Retinal pigment epithelial cell (primary cell): ENCODE measurements around the gene AP1S2.

ENCODE experiments used
- DNase-seq: peaks from one replicate; pipeline ENCODE4 v3.0.0-alpha.2; 2010; ENCODE audit warnings: low read depth
- H3K4me3 ChIP-seq: 2 replicates; pipeline ENCODE4 v1.5.1; 2011; ENCODE audit warnings: mild to moderate bottlenecking, low read length, control low read depth, moderate library complexity
- CTCF ChIP-seq: conservative IDR thresholded peaks from 2 replicates; pipeline ENCODE4 v1.5.1; 2011; ENCODE audit warnings: low read depth, low read length, control low read depth, inconsistent platforms

AP1S2 gene

GRCh38 chrX:15813416-15813815 lies 41.2 kb downstream of the AP1S2 start:
- no peak overlapping the region for H3K4me3 ChIP-seq

DNA sequence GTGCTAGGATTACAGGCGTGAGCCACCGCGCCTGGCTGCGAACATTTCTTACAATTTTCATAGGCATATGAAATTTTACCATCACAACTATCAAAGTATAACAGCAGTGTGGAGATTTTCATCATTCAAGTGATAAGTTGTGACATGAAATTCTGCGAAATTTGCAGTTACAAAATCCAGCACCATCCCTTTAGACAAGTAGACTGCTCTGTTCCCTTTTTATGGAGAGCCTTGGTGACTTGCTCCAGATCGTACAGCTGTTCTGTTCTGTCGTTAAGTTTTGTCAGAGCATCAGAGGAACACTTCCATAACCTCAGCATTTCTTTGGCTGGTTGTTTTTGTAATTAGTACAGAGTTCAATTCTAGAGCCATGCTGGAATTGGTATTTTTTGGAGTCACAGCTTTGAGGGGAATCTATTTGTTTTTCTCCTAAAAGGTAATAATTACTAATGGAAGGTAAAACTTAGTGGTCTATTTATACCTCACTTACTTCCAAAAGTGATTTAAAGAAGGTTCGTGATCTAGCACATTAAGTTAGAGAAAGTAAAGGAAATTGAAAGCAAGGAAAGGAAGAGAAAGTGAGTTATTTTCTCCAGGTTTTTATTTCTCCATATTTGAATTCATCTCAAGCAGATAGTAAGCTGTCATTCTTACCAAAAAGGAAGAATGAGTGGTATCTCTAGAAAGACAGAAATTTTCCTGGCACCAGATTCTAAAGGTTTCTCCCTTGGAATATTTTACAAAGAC lies 42.2 kb downstream of the AP1S2 start:
- H3K4me3 ChIP-seq: no peak overlapping the region
- no peak for TF ChIP-seq CTCF
- DNase-seq: no peak

More at GRCh38 chrX:15813416-15813815, 41.2 kb downstream of the AP1S2 start:
- DNase-seq: no peak
- TF ChIP-seq CTCF: no peak

DNA sequence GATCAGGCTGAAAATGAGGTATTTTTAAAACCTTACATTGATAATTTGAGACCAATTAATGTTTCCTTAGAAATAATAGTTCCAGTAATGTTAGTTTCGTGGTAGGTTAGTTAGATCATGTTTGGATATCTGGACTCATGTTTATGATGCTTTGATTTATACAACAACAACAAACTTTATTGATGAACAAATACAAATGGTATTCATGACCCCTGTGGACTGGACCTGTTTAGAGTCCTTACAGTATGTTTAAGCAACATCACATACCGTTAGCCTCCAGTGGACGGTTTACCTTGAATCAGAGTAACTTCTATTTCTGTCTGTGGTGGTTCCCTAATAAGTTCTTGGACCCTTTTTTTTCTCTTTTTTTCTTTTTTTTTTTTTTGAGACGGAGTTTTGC lies 46.4 kb downstream of the AP1S2 start:
- H3K4me3 ChIP-seq: no peak overlapping the region
- TF ChIP-seq CTCF: no peak
- no peak for DNase-seq

- DNase-seq: no peak
- TF ChIP-seq CTCF: no peak
- H3K4me3 ChIP-seq: no peak overlapping the region
Observed at GRCh38 chrX:15804563-15804962, 50.0 kb downstream of the AP1S2 start.

- no peak overlapping the region for H3K4me3 ChIP-seq
- no peak for DNase-seq
- TF ChIP-seq CTCF: no peak
Observed at GRCh38 chrX:15797707-15798106, 56.9 kb downstream of the AP1S2 start.

DNA sequence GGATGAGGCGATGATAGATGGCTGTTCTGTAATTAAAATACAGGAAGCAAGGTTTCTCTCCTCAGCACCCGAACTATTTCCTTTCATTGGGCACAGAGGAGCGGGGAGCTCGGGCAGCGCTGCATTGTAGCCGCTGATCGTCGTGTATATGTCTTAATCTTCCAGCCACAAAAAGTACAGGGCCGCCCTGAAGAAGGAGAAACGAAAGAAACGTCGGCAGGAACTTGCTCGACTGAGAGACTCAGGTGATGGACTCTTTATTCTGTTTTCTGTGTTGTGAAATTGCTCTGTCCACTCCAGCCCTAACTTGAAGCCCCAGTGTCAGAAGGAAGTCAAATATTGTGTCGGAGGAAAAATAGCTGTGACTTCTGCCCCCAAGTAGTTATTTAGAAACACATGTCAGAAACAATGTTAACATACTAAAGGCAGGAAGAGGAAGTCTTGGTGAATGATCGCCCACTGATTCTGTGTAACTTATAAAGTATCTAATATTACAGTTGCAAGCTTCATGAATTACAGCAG lies 63.8 kb downstream of the AP1S2 start:
- DNase-seq: no peak
- peak overlapping the region; percentile 96 for H3K4me3 ChIP-seq
- no peak for TF ChIP-seq CTCF
